Breast epithelium (tissue), 3 donors: ENCODE results near the gene CAMSAP1.

ENCODE experiments used
- CTCF ChIP-seq, 3 donors: fragments of 450-650 bp; IDR thresholded peaks; one replicate each; pipeline ENCODE4 v1.5.1; 2016 to 2017; ENCODE audit warnings: antibody characterized with exemption in 3 of 3, mild to moderate bottlenecking in 3 of 3, moderate library complexity in 3 of 3
- POLR2A ChIP-seq: fragments of 450-650 bp; IDR thresholded peaks from one replicate; pipeline ENCODE4 v1.6.1; 2016; ENCODE audit warnings: antibody characterized with exemption, mild to moderate bottlenecking, moderate library complexity

GRCh38 chr9:135937521-135938489 is 30.5 kb upstream of the CAMSAP1 start:
- TF ChIP-seq CTCF (IDR thresholded peaks at IDR 0.05), result no peak
- TF ChIP-seq POLR2A, result no peak
